HG03159 (cell line): ENCODE measurements around the gene CFHR3.
"Not testable (repeated sequence)": the region's sequence is repeated elsewhere in the genome, so short reads cannot be mapped to it uniquely, and the experiment has no call there.

ENCODE experiments used
- ATAC-seq: cut with Tn5 transposase; IDR thresholded peaks from one replicate; pipeline ENCODE4 v1.9.1; 2021; ENCODE audit warnings: mild to moderate bottlenecking, moderate library complexity; ENCODE audit not compliant: unreplicated experiment

Gene CFHR3

GRCh38 chr1:196774603-196775002 lies at the start of gene CFHR3:
CFHR3 (plus strand) TSS chr1:196774840; CDS start chr1:196774887, 47 bp downstream.
- ATAC-seq = peak; percentile 98

- ATAC-seq = no peak
These were observed 42.1 kb upstream of the CFHR3 start for GRCh38 chr1:196732526-196732925.

- no peak for ATAC-seq
These were observed 41.3 kb upstream of the CFHR3 start for GRCh38 chr1:196733091-196733970.

GRCh38 chr1:196734006-196734405 lies 40.6 kb upstream of the CFHR3 start:
- no peak for ATAC-seq

GRCh38 chr1:196734460-196734859 lies 40.2 kb upstream of the CFHR3 start:
- no peak for ATAC-seq

GRCh38 chr1:196738730-196739129 lies 35.9 kb upstream of the CFHR3 start:
- no peak for ATAC-seq

- ATAC-seq = peak; percentile 88
These were observed 31.4 kb upstream of the CFHR3 start for GRCh38 chr1:196743244-196743643.

GRCh38 chr1:196765019-196765740 lies 9.5 kb upstream of the CFHR3 start:
- ATAC-seq = not testable (repeated sequence)

GRCh38 chr1:196769823-196770222 lies 4.8 kb upstream of the CFHR3 start:
- not testable (repeated sequence) for ATAC-seq

- no peak for ATAC-seq
These were observed 927 bp upstream of the CFHR3 start for GRCh38 chr1:196773713-196774112.

- ATAC-seq = no peak
These were observed 465 bp upstream of the CFHR3 start for GRCh38 chr1:196774175-196774574.

- no peak for ATAC-seq
These were observed 3.0 kb downstream of the CFHR3 start for GRCh38 chr1:196777603-196778002.

GRCh38 chr1:196779093-196779492 lies 4.5 kb downstream of the CFHR3 start:
- no peak for ATAC-seq

GRCh38 chr1:196791252-196791651 lies 16.6 kb downstream of the CFHR3 start:
- not testable (repeated sequence) for ATAC-seq

- ATAC-seq = not testable (repeated sequence)
These were observed 19.5 kb downstream of the CFHR3 start for GRCh38 chr1:196794103-196794502.

GRCh38 chr1:196797891-196798290 lies 23.3 kb downstream of the CFHR3 start:
- ATAC-seq = no peak

GRCh38 chr1:196801920-196802319 lies 27.3 kb downstream of the CFHR3 start:
- not testable (repeated sequence) for ATAC-seq

- ATAC-seq = no peak
These were observed 34.0 kb downstream of the CFHR3 start for GRCh38 chr1:196808529-196809235.

- ATAC-seq = not testable (repeated sequence)
These were observed 42.8 kb downstream of the CFHR3 start for GRCh38 chr1:196817442-196817841.

GRCh38 chr1:196819531-196819930 lies 44.9 kb downstream of the CFHR3 start, which contains the start of gene CFHR1:
CFHR1 (plus strand) TSS chr1:196819731; CDS start chr1:196819845, 114 bp downstream.
- ATAC-seq = not testable (repeated sequence)

- ATAC-seq = peak; percentile 84
These were observed 53.2 kb downstream of the CFHR3 start for GRCh38 chr1:196827860-196828259.
